Lower leg skin (tissue), 3 donors: Measurements from ENCODE around the gene KCNC1.

Source experiments
- POLR2A ChIP-seq, 2 donors: fragments of 450-650 bp; IDR thresholded peaks; one replicate each; pipeline ENCODE4 v1.6.1; 2016 to 2017; ENCODE audit warnings: antibody characterized with exemption in 2 of 2, mild to moderate bottlenecking in 1 of 2, moderate library complexity in 1 of 2
- TF ChIP-seq, protein P1 (sequence below), 3 donors: fragments of 450-650 bp; IDR thresholded peaks; one replicate each; pipeline ENCODE4 v1.5.1; 2016; ENCODE audit warnings: antibody characterized with exemption in 3 of 3, mild to moderate bottlenecking in 3 of 3, moderate library complexity in 2 of 3

DNA sequence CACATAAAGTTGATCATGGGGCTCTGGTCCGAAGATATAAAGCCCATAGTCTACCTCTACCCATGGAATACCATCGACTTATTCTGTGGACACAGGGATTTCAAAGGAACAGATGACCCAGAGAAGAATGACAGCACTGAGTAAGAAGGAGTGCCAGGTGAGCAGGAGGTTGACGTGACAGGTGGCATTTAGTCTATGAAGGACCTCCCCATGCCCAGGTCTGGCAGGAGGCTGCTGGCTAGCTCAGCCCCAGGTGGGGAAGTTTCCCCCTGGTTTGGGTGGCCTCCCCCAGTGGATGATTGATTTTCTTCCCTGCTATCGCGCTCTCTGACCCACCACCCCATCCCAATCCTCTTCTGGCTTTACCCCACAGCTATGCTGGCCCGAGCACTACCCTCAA, 39.1 kb downstream of the KCNC1 start:
- TF ChIP-seq, protein P1, sequence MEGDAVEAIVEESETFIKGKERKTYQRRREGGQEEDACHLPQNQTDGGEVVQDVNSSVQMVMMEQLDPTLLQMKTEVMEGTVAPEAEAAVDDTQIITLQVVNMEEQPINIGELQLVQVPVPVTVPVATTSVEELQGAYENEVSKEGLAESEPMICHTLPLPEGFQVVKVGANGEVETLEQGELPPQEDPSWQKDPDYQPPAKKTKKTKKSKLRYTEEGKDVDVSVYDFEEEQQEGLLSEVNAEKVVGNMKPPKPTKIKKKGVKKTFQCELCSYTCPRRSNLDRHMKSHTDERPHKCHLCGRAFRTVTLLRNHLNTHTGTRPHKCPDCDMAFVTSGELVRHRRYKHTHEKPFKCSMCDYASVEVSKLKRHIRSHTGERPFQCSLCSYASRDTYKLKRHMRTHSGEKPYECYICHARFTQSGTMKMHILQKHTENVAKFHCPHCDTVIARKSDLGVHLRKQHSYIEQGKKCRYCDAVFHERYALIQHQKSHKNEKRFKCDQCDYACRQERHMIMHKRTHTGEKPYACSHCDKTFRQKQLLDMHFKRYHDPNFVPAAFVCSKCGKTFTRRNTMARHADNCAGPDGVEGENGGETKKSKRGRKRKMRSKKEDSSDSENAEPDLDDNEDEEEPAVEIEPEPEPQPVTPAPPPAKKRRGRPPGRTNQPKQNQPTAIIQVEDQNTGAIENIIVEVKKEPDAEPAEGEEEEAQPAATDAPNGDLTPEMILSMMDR (IDR thresholded peaks at IDR 0.05) = no peak
- TF ChIP-seq POLR2A (IDR thresholded peaks at IDR 0.05) = no peak
